A549 treated with AZD9567 at 1 μM for 4 hours (cell line): Measurements from ENCODE around the gene THSD7B. TPM values are rescaled to one million over a fixed set of nuclear protein-coding genes. Genes with fewer than 3 reads are reported as not detected.

Experiments used
- total RNA-seq: library from RNA; stranded (reverse); fragments of 200-300 nt; extraction: Qiagen RNA extraction; gene quantifications from 5 replicates; pipeline ENCODE4 v1.2.3, GENCODE V29; 2022; ENCODE audit not compliant: insufficient read depth

THSD7B gene
- not detected in 5 replicates for total RNA-seq

GRCh38 chr2:136765256-136766072 is at the start of gene THSD7B:
TSS of gene THSD7B (plus strand) at chr2:136765545. CDS start at chr2:136882179, 116,634 bp downstream.

